Mesenchymal stem cell (in vitro differentiated cells and primary cell): ENCODE data around the gene EGLN1.
A peak's percentile ranks its signal among the peaks of the same experiment; 100 is the strongest.

Experiments
- DNase-seq: peaks from one replicate; pipeline ENCODE4 v3.0.0-alpha.2; 2013
- H2AFZ ChIP-seq: one replicate; pipeline ENCODE4 v1.6.1; 2013; ENCODE audit warnings: low read depth, mild to moderate bottlenecking, control low read depth, inconsistent platforms, low read length, moderate library complexity
- H2AK5ac ChIP-seq: 2 replicates; pipeline ENCODE4 v1.6.1; 2013; ENCODE audit warnings: low read length, moderate library complexity, mild to moderate bottlenecking, inconsistent platforms; ENCODE audit not compliant: severe bottlenecking
- H2BK120ac ChIP-seq: one replicate; pipeline ENCODE4 v1.6.1; 2013; ENCODE audit warnings: low read depth, mild to moderate bottlenecking, inconsistent platforms, low read length, moderate library complexity
- H2BK12ac ChIP-seq, 2 experiments: one replicate each; pipeline ENCODE4 v1.6.1; 2013; ENCODE audit warnings: inconsistent platforms in 2 of 2, low read length in 2 of 2, mild to moderate bottlenecking in 2 of 2, moderate library complexity in 2 of 2, control low read depth in 1 of 2
- H2BK15ac ChIP-seq: one replicate; pipeline ENCODE4 v1.6.1; 2013; ENCODE audit warnings: mild to moderate bottlenecking, low read depth, inconsistent platforms; ENCODE audit not compliant: poor library complexity, severe bottlenecking
- H2BK5ac ChIP-seq: 2 replicates; pipeline ENCODE4 v1.6.1; 2013; ENCODE audit warnings: low read depth, mild to moderate bottlenecking, low read length, control low read depth, inconsistent platforms; ENCODE audit not compliant: poor library complexity, severe bottlenecking
- H3K14ac ChIP-seq, 2 experiments: one replicate each; pipeline ENCODE4 v1.6.1; 2013; ENCODE audit warnings: inconsistent platforms in 2 of 2, low read length in 2 of 2, control low read depth in 1 of 2, mild to moderate bottlenecking in 1 of 2, moderate library complexity in 1 of 2
- H3K18ac ChIP-seq, 2 experiments: one replicate each; pipeline ENCODE4 v1.6.1; 2013; ENCODE audit warnings: inconsistent platforms in 2 of 2, low read length in 2 of 2, control low read depth in 1 of 2, low read depth in 1 of 2, mild to moderate bottlenecking in 1 of 2
- H3K23ac ChIP-seq, 2 experiments: one replicate each; pipeline ENCODE4 v1.6.1; 2013; ENCODE audit warnings: inconsistent platforms in 2 of 2, low read length in 2 of 2, mild to moderate bottlenecking in 2 of 2, moderate library complexity in 2 of 2, control low read depth in 1 of 2
- H3K27ac ChIP-seq: 2 replicates; pipeline ENCODE4 v1.5.1; 2013; ENCODE audit warnings: mild to moderate bottlenecking, moderate library complexity, low read length, control low read depth, inconsistent platforms; ENCODE audit not compliant: poor library complexity, severe bottlenecking
- H3K27me3 ChIP-seq, 2 experiments: 2 replicates each; pipeline versions ENCODE4 v1.6.1 to v1.7.0; 2013; ENCODE audit warnings: low read length in 2 of 2, mild to moderate bottlenecking in 2 of 2, moderate library complexity in 2 of 2, control low read depth in 1 of 2, inconsistent platforms in 1 of 2; ENCODE audit not compliant: control insufficient read depth in 1 of 2, insufficient read depth in 1 of 2
- H3K36me3 ChIP-seq, 2 experiments: 2 replicates each; pipeline versions ENCODE4 v1.6.1 to v1.7.0; 2013; ENCODE audit warnings: low read length in 2 of 2, control low read depth in 1 of 2, inconsistent platforms in 1 of 2, low read depth in 1 of 2, mild to moderate bottlenecking in 1 of 2; ENCODE audit not compliant: insufficient read depth in 2 of 2, control insufficient read depth in 1 of 2
- H3K4ac ChIP-seq, 2 experiments: one replicate each; pipeline ENCODE4 v1.6.1; 2013; ENCODE audit warnings: inconsistent platforms in 2 of 2, low read length in 2 of 2, mild to moderate bottlenecking in 2 of 2, moderate library complexity in 2 of 2, control low read depth in 1 of 2, low read depth in 1 of 2
- H3K4me1 ChIP-seq: 2 replicates; pipeline ENCODE4 v1.6.1; 2013; ENCODE audit warnings: low read depth, low read length, control low read depth; ENCODE audit not compliant: control insufficient read depth, insufficient read depth
- H3K4me2 ChIP-seq: 2 replicates; pipeline ENCODE4 v1.6.1; 2013; ENCODE audit warnings: low read length, mild to moderate bottlenecking, inconsistent platforms; ENCODE audit not compliant: poor library complexity, severe bottlenecking
- H3K4me3 ChIP-seq, 2 experiments: 2 replicates each; pipeline versions ENCODE4 v1.5.1 to v1.7.0; 2013; ENCODE audit warnings: low read length in 2 of 2, mild to moderate bottlenecking in 2 of 2, control low read depth in 1 of 2, low read depth in 1 of 2; ENCODE audit not compliant: insufficient read depth in 1 of 2
- H3K79me1 ChIP-seq: replicated peaks from 2 replicates; pipeline ENCODE4 v1.6.1; 2013; ENCODE audit warnings: mild to moderate bottlenecking, control low read depth, low read length, inconsistent platforms; ENCODE audit not compliant: poor library complexity, severe bottlenecking
- H3K9ac ChIP-seq: 2 replicates; pipeline ENCODE4 v1.7.0; 2013; ENCODE audit warnings: mild to moderate bottlenecking, low read length, moderate library complexity
- H3K9me3 ChIP-seq: 2 replicates; pipeline ENCODE4 v1.7.0; 2013; ENCODE audit warnings: mild to moderate bottlenecking, low read length; ENCODE audit not compliant: control insufficient read depth
- H4K8ac ChIP-seq: one replicate; pipeline ENCODE4 v1.6.1; 2013; ENCODE audit warnings: inconsistent platforms, mild to moderate bottlenecking, low read length, moderate library complexity
- H4K91ac ChIP-seq: one replicate; pipeline ENCODE4 v1.6.1; 2013; ENCODE audit warnings: mild to moderate bottlenecking, low read length, inconsistent platforms
- WGBS: methylation state at CpG from one replicate; pipeline ENCODE4 v1.1.7; 2013; ENCODE audit warnings: mixed read lengths; 5-methylcytosine and 5-hydroxymethylcytosine counted together

The EGLN1 gene

DNA sequence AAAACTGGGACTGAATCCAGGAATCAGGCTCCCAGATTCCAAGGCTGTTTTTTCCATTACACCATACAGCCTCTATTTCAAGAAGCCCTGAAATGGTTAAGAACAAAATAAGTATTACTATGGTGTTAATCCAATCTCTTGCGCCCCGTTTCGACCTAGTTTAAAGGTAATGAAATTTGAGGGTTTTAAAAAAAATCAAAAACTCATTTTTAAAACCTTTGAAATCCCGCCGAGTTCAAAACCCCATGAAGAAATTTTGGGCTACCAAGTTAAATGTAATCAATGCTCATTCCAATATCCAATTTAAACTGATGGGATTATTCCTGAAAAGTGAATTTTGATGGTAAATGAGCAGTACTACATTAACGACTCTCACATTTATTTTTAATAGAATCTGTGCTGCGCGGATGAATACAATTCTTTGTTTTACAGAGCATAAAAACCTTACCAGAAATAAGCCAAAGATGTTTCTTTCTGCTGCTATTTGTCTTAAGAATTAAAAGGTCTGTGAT is 767 bp upstream of the EGLN1 start:
- Histone ChIP-seq H4K91ac (no peak overlapping the region), H3K14ac (no peak overlapping the region), H3K27me3 (no peaks in the 10 kb centered on the region), H2BK15ac (no peak overlapping the region), H4K8ac (no peak overlapping the region), H3K9me3 (no peaks in the 10 kb centered on the region), H2BK5ac (no peak overlapping the region), H3K9ac (peak overlapping the region; percentile 90), H3K27ac (peak overlapping the region; percentile 93), H3K4me1 (peaks cover 3% of the 10 kb centered on the region), H2AK5ac (no peak overlapping the region), H2BK12ac (no peak overlapping the region), H3K23ac (no peak overlapping the region), H3K79me1 (no peaks in the 10 kb centered on the region), H2AFZ (peak overlapping the region; percentile 87), H2BK120ac (no peak overlapping the region), H3K4ac (no peak overlapping the region), H3K36me3 (no peaks in the 10 kb centered on the region), H3K4me2 (peak overlapping the region; percentile 60), H3K18ac (peak overlapping the region; percentile 87 to 88), H3K4me3 (peak overlapping the region; percentile 89 to 92)
- no peak for DNase-seq
- no CpG with 5 or more reads among the region's 8 CpGs for WGBS

DNA sequence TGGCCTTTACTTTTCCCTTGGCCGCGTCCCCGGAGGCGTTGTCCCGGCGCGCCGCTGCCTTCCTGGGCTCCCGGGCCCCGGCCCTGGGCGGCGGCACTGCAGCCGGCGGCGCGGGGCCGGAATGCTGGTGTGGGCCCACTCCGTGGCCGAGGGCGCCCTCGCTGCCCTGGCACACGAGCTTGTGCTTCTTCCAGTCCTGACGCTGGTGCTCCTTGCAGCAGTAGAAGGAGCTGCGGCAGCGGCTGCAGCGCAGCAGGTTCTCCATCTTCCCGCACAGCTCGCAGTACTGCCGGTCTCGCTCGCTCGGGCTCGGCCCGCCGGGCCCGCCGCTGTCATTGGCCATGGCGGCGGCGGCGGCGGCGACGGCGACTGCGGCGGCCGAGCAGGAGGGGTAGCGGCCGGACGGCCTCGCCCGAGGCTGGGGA is 529 bp downstream of the EGLN1 start:
- Histone ChIP-seq H3K4me3 (peak overlapping the region; percentile 92 to 96), H3K9me3 (no peaks in the 10 kb centered on the region), H2AK5ac (no peak overlapping the region), H3K4ac (peak overlapping the region; percentile 64 to 91), H2AFZ (peak overlapping the region; percentile 92), H3K9ac (peak overlapping the region; percentile 96), H2BK120ac (peak overlapping the region; percentile 79), H4K8ac (peak overlapping the region; percentile 95), H4K91ac (peak overlapping the region; percentile 50), H2BK5ac (peak overlapping the region; percentile 69), H3K4me2 (peak overlapping the region; percentile 52), H3K4me1 (peaks cover 3% of the 10 kb centered on the region), H2BK15ac (peak overlapping the region; percentile 83), H3K27me3 (no peaks in the 10 kb centered on the region), H2BK12ac (peak overlapping the region; percentile 63 to 84), H3K36me3 (no peaks in the 10 kb centered on the region), H3K79me1 (no peaks in the 10 kb centered on the region), H3K23ac (peak overlapping the region; percentile 19 to 90), H3K27ac (peak overlapping the region; percentile 38), H3K14ac (peak overlapping the region; percentile 74 to 99), H3K18ac (peak overlapping the region; percentile 96 to 98)
- DNase-seq: peak; percentile 65
- under 1% methylated on average over 38 of the region's 53 CpGs for WGBS

DNA sequence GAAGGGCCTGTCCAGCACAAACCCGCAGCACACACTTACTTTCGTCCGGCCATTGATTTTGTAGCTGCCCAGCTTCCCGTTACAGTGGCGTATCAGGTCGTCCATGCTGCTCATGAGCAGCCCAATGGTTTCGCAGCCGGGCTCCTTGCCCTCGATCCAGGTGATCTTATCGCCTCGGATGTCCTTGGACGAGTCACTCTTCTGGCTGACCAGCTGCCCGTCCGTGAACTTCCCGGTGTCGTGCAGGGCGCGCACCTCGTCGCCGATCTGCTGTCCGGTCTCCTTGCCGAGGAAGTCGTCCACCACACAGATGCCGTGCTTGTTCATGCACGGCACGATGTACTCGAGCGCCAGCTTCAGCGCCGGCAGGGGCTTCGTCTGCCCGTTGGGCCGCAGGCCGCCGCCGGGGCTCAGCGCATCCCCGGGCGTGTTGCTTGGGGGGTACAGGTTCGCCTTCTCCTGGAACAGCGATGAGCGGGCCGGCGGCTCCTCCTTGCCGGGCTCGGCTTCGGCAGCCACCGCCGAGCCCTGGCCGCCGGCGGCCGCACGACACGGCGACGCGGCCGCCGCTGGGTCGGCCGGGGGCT is 1.0 kb downstream of the EGLN1 start:
- Histone ChIP-seq H3K79me1 (no peaks in the 10 kb centered on the region), H3K9me3 (no peaks in the 10 kb centered on the region), H4K91ac (peak overlapping the region; percentile 68), H2BK120ac (no peak overlapping the region), H3K27me3 (no peaks in the 10 kb centered on the region), H3K4me3 (peak overlapping the region; percentile 92 to 96), H3K9ac (peak overlapping the region; percentile 96), H2BK12ac (peak overlapping the region; percentile 63 to 84), H3K4me2 (peak overlapping the region; percentile 52), H3K4me1 (peaks cover 3% of the 10 kb centered on the region), H2AFZ (peak overlapping the region; percentile 36), H3K23ac (peak overlapping the region; percentile 19 to 90), H3K4ac (peak overlapping the region; percentile 64 to 85), H3K36me3 (no peaks in the 10 kb centered on the region), H3K27ac (peak overlapping the region; percentile 11), H2BK5ac (peak overlapping the region; percentile 69), H4K8ac (peak overlapping the region; percentile 49), H3K18ac (peak overlapping the region; percentile 96 to 98), H2AK5ac (peak overlapping the region; percentile 4), H2BK15ac (peak overlapping the region; percentile 83), H3K14ac (peak overlapping the region; percentile 74 to 98)
- under 1% methylated on average over 61 of the region's 63 CpGs for WGBS
- DNase-seq: peak; percentile 75

DNA sequence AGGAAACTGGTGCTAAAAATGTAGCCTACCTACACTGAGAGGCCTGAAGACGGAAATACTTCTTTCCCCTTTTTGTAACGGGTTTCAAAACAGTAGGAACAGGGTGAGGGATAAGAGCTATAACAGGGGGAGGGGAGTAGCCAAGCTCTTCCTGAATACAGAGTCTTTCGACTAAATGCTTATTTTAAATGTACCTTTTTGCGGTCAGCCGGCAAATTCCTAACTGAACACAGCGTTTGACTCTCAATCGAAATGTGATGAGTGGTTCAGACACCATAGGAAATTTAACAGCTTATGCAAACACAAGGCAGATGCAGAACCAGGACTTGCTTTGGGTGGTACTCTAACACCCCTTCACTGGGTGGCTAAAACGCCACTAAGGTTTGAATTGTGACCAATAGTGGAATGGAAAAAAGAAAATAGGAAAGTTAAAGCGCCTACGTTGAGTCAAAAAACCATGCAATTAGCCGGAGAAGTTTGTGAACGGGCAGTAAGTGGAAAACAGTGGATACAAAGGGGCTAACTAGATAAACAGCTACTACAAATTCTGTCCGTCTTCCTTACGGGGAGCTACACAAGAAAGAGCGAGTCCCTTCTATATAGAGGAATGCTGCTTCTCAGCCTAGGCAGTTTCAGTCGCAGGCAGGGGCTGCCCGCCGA is 1.7 kb downstream of the EGLN1 start:
- no peaks in the 10 kb centered on the region for H3K27me3 ChIP-seq
- H3K14ac ChIP-seq: peak overlapping the region in 1 of 2 experiments; percentile 98
- no peaks in the 10 kb centered on the region for H3K36me3 ChIP-seq
- H3K9ac ChIP-seq: peak overlapping the region; percentile 96
- H2BK12ac ChIP-seq: no peak overlapping the region
- H3K4me1 ChIP-seq: peaks cover 3% of the 10 kb centered on the region
- H3K4me3 ChIP-seq: peak overlapping the region; percentile 92 to 96
- H3K4ac ChIP-seq: peak overlapping the region in 1 of 2 experiments; percentile 42
- no peak overlapping the region for H4K91ac ChIP-seq
- peaks cover 1% of the 10 kb centered on the region for H3K79me1 ChIP-seq
- no peak overlapping the region for H2AFZ ChIP-seq
- peak overlapping the region; percentile 66 for H2BK5ac ChIP-seq
- H3K23ac ChIP-seq: no peak overlapping the region
- H4K8ac ChIP-seq: no peak overlapping the region
- H2BK120ac ChIP-seq: no peak overlapping the region
- H2BK15ac ChIP-seq: no peak overlapping the region
- no peak overlapping the region for H2AK5ac ChIP-seq
- peak; percentile 50 for DNase-seq
- H3K27ac ChIP-seq: peak overlapping the region; percentile 11
- 0% methylated on average over 17 of the region's 18 CpGs for WGBS
- H3K4me2 ChIP-seq: peak overlapping the region; percentile 52
- H3K18ac ChIP-seq: peak overlapping the region; percentile 96 to 98
- no peaks in the 10 kb centered on the region for H3K9me3 ChIP-seq
